ENCODE measurements around the gene LY6G6F.
"Not testable (repeated sequence)": the region's sequence is repeated elsewhere in the genome, so short reads cannot be mapped to it uniquely, and the experiment has no call there.

LY6G6F gene

GRCh38 chr6:31705931-31706330 lies 735 bp upstream of the LY6G6F start:
- DNase-seq (ENCODE audit: low read depth): no peak
- TF ChIP-seq CTCF (IDR thresholded peaks at IDR 0.05; ENCODE audit: insufficient read depth, low read depth, low read length, missing control alignments): no peak
- H3K4me3 ChIP-seq (ENCODE audit: low read depth, low read length): no peak overlapping the region

DNA sequence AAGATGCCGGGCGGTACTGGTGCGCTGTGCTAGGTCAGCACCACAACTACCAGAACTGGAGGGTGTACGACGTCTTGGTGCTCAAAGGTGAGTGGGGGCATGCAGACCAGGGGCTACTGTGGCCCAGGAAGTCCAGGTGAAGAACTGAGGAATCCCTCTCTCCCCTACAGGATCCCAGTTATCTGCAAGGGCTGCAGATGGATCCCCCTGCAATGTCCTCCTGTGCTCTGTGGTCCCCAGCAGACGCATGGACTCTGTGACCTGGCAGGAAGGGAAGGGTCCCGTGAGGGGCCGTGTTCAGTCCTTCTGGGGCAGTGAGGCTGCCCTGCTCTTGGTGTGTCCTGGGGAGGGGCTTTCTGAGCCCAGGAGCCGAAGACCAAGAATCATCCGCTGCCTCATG lies 1.0 kb downstream of the LY6G6F start:
- no peak for DNase-seq (ENCODE audit: low read depth)
- TF ChIP-seq CTCF (IDR thresholded peaks at IDR 0.05; ENCODE audit: insufficient read depth, low read depth, low read length, missing control alignments): no peak
- no peak overlapping the region for H3K4me3 ChIP-seq (ENCODE audit: low read depth, low read length)

GRCh38 chr6:31708224-31708623 lies 1.6 kb downstream of the LY6G6F start:
- no peak for TF ChIP-seq CTCF (IDR thresholded peaks at IDR 0.05; ENCODE audit: insufficient read depth, low read depth, low read length, missing control alignments)
- H3K4me3 ChIP-seq (ENCODE audit: low read depth, low read length): no peak overlapping the region
- no peak for DNase-seq (ENCODE audit: low read depth)

DNA sequence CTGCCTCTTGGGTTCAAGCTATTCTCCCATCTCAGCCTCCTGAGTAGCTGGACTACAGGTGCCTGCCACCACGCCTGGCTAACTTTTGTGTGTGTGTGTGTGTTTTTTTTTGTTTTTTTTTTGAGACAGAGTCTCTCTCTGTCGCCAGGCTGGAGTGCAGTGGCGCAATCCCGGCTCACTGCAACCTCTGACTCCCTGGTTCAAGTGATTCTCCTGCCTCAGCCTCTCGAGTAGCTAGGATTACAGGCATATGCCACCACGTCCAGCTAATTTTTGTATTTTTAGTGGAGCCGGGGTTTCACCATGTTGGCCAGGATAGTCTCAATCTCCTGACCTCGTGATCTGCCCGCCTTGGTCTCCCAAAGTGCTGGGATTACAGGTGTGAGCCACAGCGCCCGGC lies 2.5 kb downstream of the LY6G6F start:
- not testable (repeated sequence) for DNase-seq (ENCODE audit: low read depth); H3K4me3 ChIP-seq (ENCODE audit: low read depth, low read length)

DNA sequence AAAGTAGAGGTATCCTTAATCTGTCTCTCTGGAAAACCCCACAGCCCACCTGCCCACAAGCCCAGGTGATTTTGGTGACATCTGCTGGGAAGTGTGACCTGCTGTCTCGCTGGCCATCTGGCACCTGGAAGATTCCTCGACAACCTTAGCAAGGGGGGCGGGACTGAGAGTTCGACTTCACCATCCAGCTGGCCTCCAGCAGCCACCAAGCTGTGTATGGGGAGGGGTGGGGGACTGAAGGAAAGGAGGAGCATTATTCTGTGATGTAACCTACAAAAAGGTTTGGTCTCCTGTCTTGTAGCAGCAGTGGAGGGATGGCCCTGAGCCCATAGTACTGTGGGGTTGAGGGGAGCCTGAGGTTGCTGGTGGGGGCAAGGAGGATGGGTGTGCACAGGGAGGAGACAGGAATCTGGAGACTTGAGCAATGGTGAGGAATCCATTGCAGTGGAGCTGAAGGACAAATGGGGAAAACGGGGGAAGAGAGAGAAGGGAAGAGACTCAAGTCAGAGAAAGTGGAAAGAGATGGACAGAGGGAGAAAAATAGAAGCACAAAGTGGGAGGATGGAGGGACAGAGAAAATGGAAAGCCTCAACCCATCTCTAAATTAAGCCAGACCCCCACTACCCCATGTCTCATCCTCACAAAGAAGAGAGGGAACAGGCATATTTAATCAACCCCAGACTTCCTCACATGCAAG lies 4.0 kb downstream of the LY6G6F start:
- no peak for DNase-seq (ENCODE audit: low read depth)
- TF ChIP-seq CTCF (IDR thresholded peaks at IDR 0.05; ENCODE audit: insufficient read depth, low read depth, low read length, missing control alignments): no peak
- H3K4me3 ChIP-seq (ENCODE audit: low read depth, low read length): no peak overlapping the region

- no peak for TF ChIP-seq CTCF (IDR thresholded peaks at IDR 0.05; ENCODE audit: insufficient read depth, low read depth, low read length, missing control alignments)
- DNase-seq (ENCODE audit: low read depth): no peak
- H3K4me3 ChIP-seq (ENCODE audit: low read depth, low read length): no peak overlapping the region
Measured at GRCh38 chr6:31711233-31711632, 4.6 kb downstream of the LY6G6F start.

GRCh38 chr6:31712296-31712695 lies 5.6 kb downstream of the LY6G6F start:
- peak; percentile 21 for TF ChIP-seq CTCF (IDR thresholded peaks at IDR 0.05; ENCODE audit: insufficient read depth, low read depth, low read length, missing control alignments)
- H3K4me3 ChIP-seq (ENCODE audit: low read depth, low read length): no peak overlapping the region
- no peak for DNase-seq (ENCODE audit: low read depth)
